A549 (cell line): ENCODE data around the gene AIRE. TPM values are rescaled to one million over a fixed set of nuclear protein-coding genes. Genes with fewer than 3 reads are reported as not detected.

Experiments
- ATAC-seq, 2 experiments: fragments of 200-7000 bp in 1 of 2; fragments of >200 bp in 1 of 2; cut with Nextera tagmentation in 1 of 2; cut with Tn5 transposase in 1 of 2; 3 replicates each; pipeline versions ENCODE4 v1.8.0 to v1.9.1; 2018 to 2020; ENCODE audit warnings: mild to moderate bottlenecking in 1 of 2, moderate library complexity in 1 of 2
- CTCF ChIA-PET: fragments of 300-600 bp; sonication (Branson Sonifier 250); formaldehyde crosslinking; extraction: SDS; loops from one replicate; lab custom pipeline; 2021; ENCODE audit warnings: antibody characterized with exemption, inconsistent platforms; lab: Yijun Ruan, JAX
- POLR2A ChIA-PET: fragments of 350-600 bp; formaldehyde crosslinking; extraction: SDS; loops from one replicate; lab custom pipeline; 2021; ENCODE audit warnings: antibody characterized with exemption, inconsistent platforms; lab: Yijun Ruan, JAX
- DNase-seq, 2 experiments: peaks; one replicate each; pipeline versions ENCODE4 v3.0.0 to v3.0.0-alpha.2; 2011 to 2016; ENCODE audit warnings: low read depth in 1 of 2, low spot score in 1 of 2
- FAIRE-seq: peaks from 2 replicates; lab custom pipeline; 2011; peaks lifted over from hg19 to GRCh38; lab: Jason Lieb, UNC
- H3K27ac ChIP-seq, 2 experiments: fragments of >200 bp; sonication (Bioruptor Twin); formaldehyde crosslinking; 3 replicates each; pipeline ENCODE4 v1.5.1; 2016 to 2017
- H3K4me1 ChIP-seq: fragments of >200 bp; sonication (Bioruptor Twin); formaldehyde crosslinking; 3 replicates; pipeline ENCODE4 v1.6.1; 2016
- H3K4me2 ChIP-seq: fragments of >200 bp; sonication (Bioruptor Twin); formaldehyde crosslinking; 3 replicates; pipeline ENCODE4 v1.6.1; 2016
- H3K4me3 ChIP-seq: fragments of >200 bp; sonication (Bioruptor Twin); formaldehyde crosslinking; 3 replicates; pipeline ENCODE4 v1.5.1; 2016
- H3K9me3 ChIP-seq: fragments of >200 bp; sonication (Bioruptor Twin); formaldehyde crosslinking; 3 replicates; pipeline ENCODE4 v1.6.1; 2016
- BHLHE40 ChIP-seq: IDR thresholded peaks from 2 replicates; pipeline ENCODE4 v1.6.1; 2012; ENCODE audit warnings: low read depth, low read length, inconsistent platforms
- CHD4 ChIP-seq: fragments of 200-600 bp; sonication (generic); IDR thresholded peaks from 2 replicates; pipeline ENCODE4 v1.6.1; 2016; ENCODE audit warnings: antibody characterized with exemption, mild to moderate bottlenecking, borderline replicate concordance
- EP300 ChIP-seq, 2 experiments: fragments of >200 bp; sonication (Bioruptor Twin); formaldehyde crosslinking; IDR thresholded peaks; 2 replicates in 1 of 2; 3 replicates in 1 of 2; pipeline ENCODE4 v1.6.1; 2016 to 2017
- ESRRA ChIP-seq: fragments of 150-350 bp; IDR thresholded peaks from 2 replicates; pipeline ENCODE4 v1.6.1; 2014; ENCODE audit warnings: mild to moderate bottlenecking, low read length, borderline replicate concordance
- FOSB ChIP-seq: fragments of 250-450 bp; sonication (Bioruptor Pico); IDR thresholded peaks from 2 replicates; pipeline ENCODE4 v1.5.0; 2020; ENCODE audit warnings: mild to moderate bottlenecking, moderate library complexity
- HDAC2 ChIP-seq: fragments of 200-600 bp; sonication (generic); IDR thresholded peaks from 2 replicates; pipeline ENCODE4 v1.6.1; 2016
- HOXB5 ChIP-seq: fragments of 250-450 bp; sonication (Bioruptor Pico); IDR thresholded peaks from 2 replicates; pipeline ENCODE4 v1.5.0; 2020; ENCODE audit warnings: mild to moderate bottlenecking, moderate library complexity
- JUN ChIP-seq, 2 experiments: fragments of >200 bp; sonication (Bioruptor Twin); formaldehyde crosslinking; IDR thresholded peaks; 2 replicates in 1 of 2; 3 replicates in 1 of 2; pipeline ENCODE4 v1.6.1; 2016 to 2017
- JUNB ChIP-seq: fragments of >200 bp; sonication (Bioruptor Twin); formaldehyde crosslinking; IDR thresholded peaks from 2 replicates; pipeline ENCODE4 v1.6.1; 2016
- KDM5A ChIP-seq: fragments of 200-600 bp; sonication (generic); IDR thresholded peaks from 2 replicates; pipeline ENCODE4 v1.6.1; 2016; ENCODE audit warnings: antibody characterized with exemption, mild to moderate bottlenecking
- MAFK ChIP-seq: fragments of 450-650 bp; IDR thresholded peaks from 2 replicates; pipeline ENCODE4 v1.6.1; 2014; ENCODE audit not compliant: partially characterized antibody
- NFE2L2 ChIP-seq: fragments of 150-350 bp; conservative IDR thresholded peaks from 2 replicates; pipeline ENCODE4 v1.6.1; 2014; ENCODE audit warnings: low read length
- PHF8 ChIP-seq: fragments of 200-600 bp; sonication (generic); IDR thresholded peaks from 2 replicates; pipeline ENCODE4 v1.6.1; 2016; ENCODE audit warnings: low read depth, mild to moderate bottlenecking, antibody characterized with exemption, moderate library complexity, borderline replicate concordance
- POLR2AphosphoS2 ChIP-seq: conservative IDR thresholded peaks from 2 replicates; pipeline ENCODE4 v1.6.1; 2012; ENCODE audit warnings: low read length, improper control_type of control experiment, inconsistent platforms
- RAD21 ChIP-seq, 2 experiments: fragments of >200 bp in 1 of 2; sonication (Bioruptor Twin) in 1 of 2; formaldehyde crosslinking in 1 of 2; IDR thresholded peaks in 1 of 2; conservative IDR thresholded peaks in 1 of 2; 2 replicates in 1 of 2; 3 replicates in 1 of 2; pipeline ENCODE4 v1.6.1; 2012 to 2018; ENCODE audit warnings: inconsistent platforms in 1 of 2
- RCOR1 ChIP-seq: fragments of 150-350 bp; IDR thresholded peaks from 2 replicates; pipeline ENCODE4 v1.6.1; 2014; ENCODE audit warnings: antibody characterized with exemption, low read length, low read depth
- RNF2 ChIP-seq: fragments of 200-600 bp; sonication (generic); IDR thresholded peaks from 2 replicates; pipeline ENCODE4 v1.6.1; 2016; ENCODE audit warnings: low read depth, mild to moderate bottlenecking, antibody characterized with exemption, moderate library complexity, borderline replicate concordance
- ZFP36 ChIP-seq: fragments of 450-650 bp; IDR thresholded peaks from 2 replicates; pipeline ENCODE4 v1.6.1; 2014; ENCODE audit warnings: borderline replicate concordance; ENCODE audit not compliant: partially characterized antibody
- ZSCAN20 ChIP-seq: fragments of 250-450 bp; sonication (Bioruptor Pico); IDR thresholded peaks from 2 replicates; pipeline ENCODE4 v1.8.0; 2022; ENCODE audit warnings: mild to moderate bottlenecking, moderate library complexity
- WGBS: methylation state at CpG from one replicate; pipeline ENCODE4 v1.1.6; 2017; ENCODE audit errors: missing lambda C conversion rate; 5-methylcytosine and 5-hydroxymethylcytosine counted together
- polyA plus RNA-seq, 4 experiments: library from polyadenylated mRNA; depleted of rRNA in 3 of 4; stranded (reverse); fragments of >200 nt; fragmentation: RNase III in 1 of 4; extraction: RNeasy Plus Mini Kit Qiagen cat#74134 plus additional on column Dnase treatment in 1 of 4; gene quantifications; 2 replicates in 3 of 4; 3 replicates in 1 of 4; pipeline ENCODE4 v1.2.3, GENCODE V29; 2011 to 2017
- TF ChIP-seq, protein P1 (sequence below): fragments of >200 bp; sonication (Bioruptor Twin); formaldehyde crosslinking; IDR thresholded peaks from 3 replicates; pipeline ENCODE4 v1.5.1; 2016
- TF ChIP-seq, protein P2 (sequence below): fragments of 200-600 bp; sonication (generic); IDR thresholded peaks from 2 replicates; pipeline ENCODE4 v1.6.1; 2016; ENCODE audit warnings: antibody characterized with exemption, mild to moderate bottlenecking, moderate library complexity
- TF ChIP-seq, protein P3 (sequence below): fragments of 250-450 bp; sonication (Bioruptor Pico); IDR thresholded peaks from 2 replicates; pipeline ENCODE4 v1.5.0; 2020; ENCODE audit warnings: low read depth, mild to moderate bottlenecking, moderate library complexity
- TF ChIP-seq, protein P4 (sequence below): fragments of >200 bp; sonication (Bioruptor Twin); formaldehyde crosslinking; IDR thresholded peaks from 2 replicates; pipeline ENCODE4 v1.6.1; 2016
- TF ChIP-seq, protein P5 (sequence below): IDR thresholded peaks from 2 replicates; pipeline ENCODE4 v1.6.1; 2012

Gene AIRE
- polyA plus RNA-seq, 2 of the 4 experiments (the other 2 are of a cell fraction), result not detected

DNA sequence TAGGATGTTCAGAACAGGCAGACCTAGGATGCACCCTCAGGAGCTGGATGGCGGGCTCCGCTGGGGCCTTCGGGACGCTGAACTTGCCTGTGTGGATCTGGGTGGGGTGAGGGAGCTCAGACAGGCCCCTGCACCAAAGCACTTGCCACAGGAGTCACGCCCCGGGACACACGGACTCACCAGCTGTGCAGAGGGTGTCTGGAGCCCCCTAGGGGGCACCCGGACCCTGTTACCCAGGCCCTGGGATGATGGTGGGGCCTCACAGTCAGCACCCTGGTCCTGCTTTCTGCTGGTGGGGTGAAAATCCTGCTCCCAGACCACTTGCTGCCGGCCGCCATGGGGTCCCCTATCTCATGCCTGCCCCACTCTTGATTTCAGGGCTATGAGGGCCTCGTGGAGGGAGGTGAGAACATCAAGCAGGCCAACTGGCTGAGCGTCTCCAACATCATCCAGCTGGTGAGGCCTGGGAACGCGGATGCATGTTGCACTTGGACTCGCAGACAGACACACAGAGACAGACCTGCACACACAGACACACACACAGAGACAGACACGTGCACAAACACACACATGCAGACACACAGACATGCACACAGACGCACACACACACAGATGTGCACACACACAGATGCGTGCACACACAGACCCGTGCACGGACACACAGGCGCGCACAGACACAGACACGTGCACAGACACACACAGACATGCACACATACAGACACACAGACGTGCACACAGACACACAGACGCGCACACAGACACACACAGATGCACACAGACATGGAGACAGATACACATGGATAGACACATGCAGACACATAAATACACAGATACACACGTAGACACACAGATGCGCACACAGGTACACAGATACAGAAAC is 25.2 kb downstream of the AIRE start:
- 91% methylated on average over 18 of the region's 28 CpGs for WGBS
- no peaks in the 10 kb centered on the region for H3K9me3 ChIP-seq
- no peaks in the 10 kb centered on the region for H3K4me1 ChIP-seq
- no peak overlapping the region for H3K4me2 ChIP-seq
- ATAC-seq (no peak; a peak in 1 of 6 replicates), FAIRE-seq (no peak), DNase-seq (no peak)
- H3K27ac ChIP-seq, result no peak overlapping the region
- CTCF ChIA-PET, result no interaction called here
- no peak overlapping the region for H3K4me3 ChIP-seq
- POLR2A ChIA-PET, result no interaction called here
- TF ChIP-seq ESRRA (no peak), ZSCAN20 (no peak), RNF2 (no peak), POLR2AphosphoS2 (no peak), NFE2L2 (no peak), BHLHE40 (no peak), RAD21 (conservative IDR thresholded peaks at IDR 0.05 in 1 of 2, IDR thresholded peaks at IDR 0.05 in 1 of 2) (no peak), CHD4 (no peak), ZFP36 (no peak), HDAC2 (no peak), PHF8 (no peak), EP300 (IDR thresholded peaks at IDR 0.05) (no peak), MAFK (no peak), FOSB (CRISPR knock-in tag) (no peak), HOXB5 (CRISPR knock-in tag) (no peak), JUN (IDR thresholded peaks at IDR 0.05) (no peak)
- TF ChIP-seq, protein P1, sequence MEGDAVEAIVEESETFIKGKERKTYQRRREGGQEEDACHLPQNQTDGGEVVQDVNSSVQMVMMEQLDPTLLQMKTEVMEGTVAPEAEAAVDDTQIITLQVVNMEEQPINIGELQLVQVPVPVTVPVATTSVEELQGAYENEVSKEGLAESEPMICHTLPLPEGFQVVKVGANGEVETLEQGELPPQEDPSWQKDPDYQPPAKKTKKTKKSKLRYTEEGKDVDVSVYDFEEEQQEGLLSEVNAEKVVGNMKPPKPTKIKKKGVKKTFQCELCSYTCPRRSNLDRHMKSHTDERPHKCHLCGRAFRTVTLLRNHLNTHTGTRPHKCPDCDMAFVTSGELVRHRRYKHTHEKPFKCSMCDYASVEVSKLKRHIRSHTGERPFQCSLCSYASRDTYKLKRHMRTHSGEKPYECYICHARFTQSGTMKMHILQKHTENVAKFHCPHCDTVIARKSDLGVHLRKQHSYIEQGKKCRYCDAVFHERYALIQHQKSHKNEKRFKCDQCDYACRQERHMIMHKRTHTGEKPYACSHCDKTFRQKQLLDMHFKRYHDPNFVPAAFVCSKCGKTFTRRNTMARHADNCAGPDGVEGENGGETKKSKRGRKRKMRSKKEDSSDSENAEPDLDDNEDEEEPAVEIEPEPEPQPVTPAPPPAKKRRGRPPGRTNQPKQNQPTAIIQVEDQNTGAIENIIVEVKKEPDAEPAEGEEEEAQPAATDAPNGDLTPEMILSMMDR, result no peak
- TF ChIP-seq, protein P2, sequence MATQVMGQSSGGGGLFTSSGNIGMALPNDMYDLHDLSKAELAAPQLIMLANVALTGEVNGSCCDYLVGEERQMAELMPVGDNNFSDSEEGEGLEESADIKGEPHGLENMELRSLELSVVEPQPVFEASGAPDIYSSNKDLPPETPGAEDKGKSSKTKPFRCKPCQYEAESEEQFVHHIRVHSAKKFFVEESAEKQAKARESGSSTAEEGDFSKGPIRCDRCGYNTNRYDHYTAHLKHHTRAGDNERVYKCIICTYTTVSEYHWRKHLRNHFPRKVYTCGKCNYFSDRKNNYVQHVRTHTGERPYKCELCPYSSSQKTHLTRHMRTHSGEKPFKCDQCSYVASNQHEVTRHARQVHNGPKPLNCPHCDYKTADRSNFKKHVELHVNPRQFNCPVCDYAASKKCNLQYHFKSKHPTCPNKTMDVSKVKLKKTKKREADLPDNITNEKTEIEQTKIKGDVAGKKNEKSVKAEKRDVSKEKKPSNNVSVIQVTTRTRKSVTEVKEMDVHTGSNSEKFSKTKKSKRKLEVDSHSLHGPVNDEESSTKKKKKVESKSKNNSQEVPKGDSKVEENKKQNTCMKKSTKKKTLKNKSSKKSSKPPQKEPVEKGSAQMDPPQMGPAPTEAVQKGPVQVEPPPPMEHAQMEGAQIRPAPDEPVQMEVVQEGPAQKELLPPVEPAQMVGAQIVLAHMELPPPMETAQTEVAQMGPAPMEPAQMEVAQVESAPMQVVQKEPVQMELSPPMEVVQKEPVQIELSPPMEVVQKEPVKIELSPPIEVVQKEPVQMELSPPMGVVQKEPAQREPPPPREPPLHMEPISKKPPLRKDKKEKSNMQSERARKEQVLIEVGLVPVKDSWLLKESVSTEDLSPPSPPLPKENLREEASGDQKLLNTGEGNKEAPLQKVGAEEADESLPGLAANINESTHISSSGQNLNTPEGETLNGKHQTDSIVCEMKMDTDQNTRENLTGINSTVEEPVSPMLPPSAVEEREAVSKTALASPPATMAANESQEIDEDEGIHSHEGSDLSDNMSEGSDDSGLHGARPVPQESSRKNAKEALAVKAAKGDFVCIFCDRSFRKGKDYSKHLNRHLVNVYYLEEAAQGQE, result no peak

DNA sequence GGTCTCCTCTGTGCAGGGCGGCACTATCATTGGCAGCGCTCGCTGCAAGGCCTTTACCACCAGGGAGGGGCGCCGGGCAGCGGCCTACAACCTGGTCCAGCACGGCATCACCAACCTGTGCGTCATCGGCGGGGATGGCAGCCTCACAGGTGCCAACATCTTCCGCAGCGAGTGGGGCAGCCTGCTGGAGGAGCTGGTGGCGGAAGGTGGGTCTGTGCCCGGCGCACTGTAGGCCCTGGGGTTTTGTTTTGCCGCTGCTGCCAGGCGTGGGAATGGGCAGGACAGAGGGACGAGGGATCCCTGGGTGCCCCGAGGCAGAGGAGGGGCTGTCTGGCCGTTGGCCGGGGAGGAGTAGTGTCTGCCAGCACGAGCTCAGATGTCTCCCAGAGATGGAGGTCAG is 26.4 kb downstream of the AIRE start:
- H3K27ac ChIP-seq, result no peak overlapping the region
- ATAC-seq (no peak), DNase-seq (no peak), FAIRE-seq (no peak)
- no peak overlapping the region for H3K4me3 ChIP-seq
- H3K9me3 ChIP-seq, result no peaks in the 10 kb centered on the region
- ChIA-PET CTCF (no interaction called here), POLR2A (no interaction called here)
- 92% methylated on average over 13 of the region's 22 CpGs for WGBS
- H3K4me2 ChIP-seq, result no peak overlapping the region
- no peaks in the 10 kb centered on the region for H3K4me1 ChIP-seq
- TF ChIP-seq JUNB (no peak), RCOR1 (no peak), KDM5A (no peak)
- TF ChIP-seq, protein P3, sequence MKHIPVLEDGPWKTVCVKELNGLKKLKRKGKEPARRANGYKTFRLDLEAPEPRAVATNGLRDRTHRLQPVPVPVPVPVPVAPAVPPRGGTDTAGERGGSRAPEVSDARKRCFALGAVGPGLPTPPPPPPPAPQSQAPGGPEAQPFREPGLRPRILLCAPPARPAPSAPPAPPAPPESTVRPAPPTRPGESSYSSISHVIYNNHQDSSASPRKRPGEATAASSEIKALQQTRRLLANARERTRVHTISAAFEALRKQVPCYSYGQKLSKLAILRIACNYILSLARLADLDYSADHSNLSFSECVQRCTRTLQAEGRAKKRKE (CRISPR knock-in tag), result no peak
- TF ChIP-seq, protein P4, sequence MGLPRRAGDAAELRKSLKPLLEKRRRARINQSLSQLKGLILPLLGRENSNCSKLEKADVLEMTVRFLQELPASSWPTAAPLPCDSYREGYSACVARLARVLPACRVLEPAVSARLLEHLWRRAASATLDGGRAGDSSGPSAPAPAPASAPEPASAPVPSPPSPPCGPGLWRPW, result no peak
- TF ChIP-seq, protein P2, result no peak
- TF ChIP-seq, protein P5, sequence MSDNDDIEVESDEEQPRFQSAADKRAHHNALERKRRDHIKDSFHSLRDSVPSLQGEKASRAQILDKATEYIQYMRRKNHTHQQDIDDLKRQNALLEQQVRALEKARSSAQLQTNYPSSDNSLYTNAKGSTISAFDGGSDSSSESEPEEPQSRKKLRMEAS, result no peak
- TF ChIP-seq, protein P1, result no peak
